Vagina (tissue), 2 donors: ENCODE data around the gene STXBP1. TPM values are rescaled to one million over a fixed set of nuclear protein-coding genes. Genes with fewer than 3 reads are reported as not detected.

Experiments
- DNase-seq, 2 donors: peaks; one replicate each; pipeline ENCODE4 v3.0.0-alpha.2; 2017; ENCODE audit errors: extremely low spot score in 2 of 2
- H3K27ac ChIP-seq: fragments of 200-600 bp; sonication (generic); one replicate; pipeline ENCODE4 v1.5.1; 2019
- H3K27me3 ChIP-seq: fragments of 200-600 bp; sonication (generic); one replicate; pipeline ENCODE4 v1.5.1; 2019
- H3K36me3 ChIP-seq, 2 donors: fragments of 200-600 bp; sonication (generic); one replicate each; pipeline ENCODE4 v1.5.1; 2017 to 2019
- H3K4me1 ChIP-seq: fragments of 200-600 bp; sonication (generic); one replicate; pipeline ENCODE4 v1.5.1; 2019
- H3K4me3 ChIP-seq, 2 donors: fragments of 200-600 bp; sonication (generic); 1 replicate in 1 of 2; 2 replicates in 1 of 2; pipeline ENCODE4 v1.5.1; 2016 to 2019
- H3K9me3 ChIP-seq: fragments of 200-600 bp; sonication (generic); one replicate; pipeline ENCODE4 v1.5.1; 2019
- POLR2A ChIP-seq, 2 donors: fragments of 450-650 bp; IDR thresholded peaks; one replicate each; pipeline ENCODE4 v1.6.1; 2017; ENCODE audit warnings: antibody characterized with exemption in 2 of 2, mild to moderate bottlenecking in 2 of 2, moderate library complexity in 2 of 2
- POLR2AphosphoS5 ChIP-seq, 2 donors: sonication (generic); formaldehyde crosslinking; IDR thresholded peaks; one replicate each; pipeline ENCODE4 v1.9.0; 2017; ENCODE audit warnings: antibody characterized with exemption in 2 of 2, mild to moderate bottlenecking in 2 of 2, low read depth in 1 of 2; ENCODE audit not compliant: insufficient read depth in 1 of 2
- intact Hi-C: fragments of 100-400 bp; cut with DNase I; formaldehyde crosslinking; loops from one replicate; pipeline ENCODE4 v1.15.1; 2023
- total RNA-seq: library from RNA; depleted of rRNA; stranded (reverse); fragments of >200 nt; gene quantifications from one replicate; pipeline ENCODE4 v1.2.3, GENCODE V29; 2016

STXBP1 gene
- total RNA-seq, 1 donor from 2014 or later, result 56.2 TPM

- H3K4me1 ChIP-seq, result peaks cover 23% of the 10 kb centered on the region
- no peaks in the 10 kb centered on the region for H3K36me3 ChIP-seq
- no peaks in the 10 kb centered on the region for H3K27me3 ChIP-seq
- no peaks in the 10 kb centered on the region for H3K9me3 ChIP-seq
- no peak for DNase-seq
- H3K27ac ChIP-seq, result peak overlapping the region; percentile 88
- intact Hi-C loops, result no loop called here
- TF ChIP-seq POLR2A (IDR thresholded peaks at IDR 0.05) (peak in 1 of 2 donors; percentile 6), POLR2AphosphoS5 (IDR thresholded peaks at IDR 0.05; ENCODE audit: insufficient read depth in 1 of 2, low read depth in 1 of 2) (no peak)
- peak overlapping the region; percentile 22 to 27 for H3K4me3 ChIP-seq
Observed at GRCh38 chr9:127741831-127742434, 129.9 kb downstream of the STXBP1 start.

Other genes with a start within 250 kb of the STXBP1 start
- gene SLC2A8, start 215.1 kb upstream of the STXBP1 start, total RNA-seq, result 13.8 TPM
- 13.3 TPM for gene ZNF79, start 187.9 kb upstream of the STXBP1 start, total RNA-seq
- 2,572 TPM for gene RPL12, start 160.9 kb upstream of the STXBP1 start, total RNA-seq
- gene LRSAM1, start 160.8 kb upstream of the STXBP1 start, total RNA-seq, result 30.0 TPM
- gene CFAP157, start 94.7 kb downstream of the STXBP1 start, total RNA-seq, result not detected
- 2.2 TPM for gene PTRH1, start 103.4 kb downstream of the STXBP1 start, total RNA-seq
- gene TTC16, start 103.8 kb downstream of the STXBP1 start, total RNA-seq, result 0.25 TPM
- 12.3 TPM for gene TOR2A, start 123.0 kb downstream of the STXBP1 start, total RNA-seq
- 19.6 TPM for gene SH2D3C, start 166.4 kb downstream of the STXBP1 start, total RNA-seq
- 66.3 TPM for gene CDK9, start 173.8 kb downstream of the STXBP1 start, total RNA-seq
- gene FPGS, start 190.6 kb downstream of the STXBP1 start, total RNA-seq, result 99.7 TPM
- 130 TPM for gene ENG, start 242.4 kb downstream of the STXBP1 start, total RNA-seq